ENCODE results near the gene C1QTNF1. TPM values are rescaled to one million over a fixed set of nuclear protein-coding genes. Genes with fewer than 3 reads are reported as not detected.

The C1QTNF1 gene
- polyA plus RNA-seq, 1 of the 3 experiments (the other 2 are of a cell fraction) = 14.3 TPM

- H3K4me2 ChIP-seq = no peak overlapping the region
- H3K27ac ChIP-seq (ENCODE audit: low read depth in 2 of 2, low read length in 1 of 2) = no peak overlapping the region
- H3K36me3 ChIP-seq (replicated peaks in 1 of 2; ENCODE audit: control insufficient read depth in 1 of 2, insufficient read depth in 2 of 2, low read length in 1 of 2) = no peaks in the 10 kb centered on the region
- DNase-seq = no peak
- no peaks in the 10 kb centered on the region for H3K4me1 ChIP-seq (ENCODE audit: control insufficient read depth in 1 of 2, insufficient read depth in 2 of 2, low read depth in 1 of 2, low read length in 1 of 2)
- WGBS (ENCODE audit: low lambda C conversion rate) = 75% methylated on average over 7 of the region's 7 CpGs
- ChIA-PET CTCF (interaction anchor here (1.0 to 25.7 kb wide), 8 partner anchors 16 to 331 kb away, joined by 3 to 529 read pairs (median 6); no protein-coding TSS in a partner anchor), POLR2A (no interaction called here)
- no peaks in the 10 kb centered on the region for H3K27me3 ChIP-seq (ENCODE audit: insufficient read depth)
- H2AFZ ChIP-seq (ENCODE audit: low read depth) = no peak overlapping the region
- H3F3A ChIP-seq (replicated peaks; ENCODE audit: insufficient read depth) = no peaks in the 10 kb centered on the region
- H3K9ac ChIP-seq = no peak overlapping the region
- no peaks in the 10 kb centered on the region for H3K79me2 ChIP-seq (ENCODE audit: insufficient read depth)
- H3K9me3 ChIP-seq = no peaks in the 10 kb centered on the region
- H3K9me2 ChIP-seq = no peaks in the 10 kb centered on the region
- H3K4me3 ChIP-seq (ENCODE audit: low read depth in 2 of 2, low read length in 1 of 2) = no peak overlapping the region
- no peak for TF ChIP-seq PBX3 (IDR thresholded peaks at IDR 0.05)
- TF ChIP-seq RAD21 (IDR thresholded peaks at IDR 0.05; ENCODE audit: low read length) = no peak
- TF ChIP-seq JUND (IDR thresholded peaks at IDR 0.05) = no peak
- TF ChIP-seq IRF3 (IDR thresholded peaks at IDR 0.05; ENCODE audit: low read depth, low read length) = no peak
- TF ChIP-seq EZH2phosphoT487 (IDR thresholded peaks at IDR 0.05; ENCODE audit: borderline replicate concordance, low read depth) = no peak
- no peak for TF ChIP-seq USF1 (IDR thresholded peaks at IDR 0.05; ENCODE audit: borderline replicate concordance, low read depth)
- TF ChIP-seq USF2 (IDR thresholded peaks at IDR 0.05; ENCODE audit: borderline replicate concordance, low read depth, low read length) = no peak
- no peak for TF ChIP-seq RXRA (IDR thresholded peaks at IDR 0.05; ENCODE audit: borderline replicate concordance, low read depth)
- no peaks in the 10 kb centered on the region for H4K20me1 ChIP-seq (ENCODE audit: insufficient read depth)
These were observed 38.7 kb downstream of the C1QTNF1 start for GRCh38 chr17:79062691-79063090.

GRCh38 chr17:79064026-79064425 is 40.1 kb downstream of the C1QTNF1 start:
- H3F3A ChIP-seq (replicated peaks; ENCODE audit: insufficient read depth) = no peaks in the 10 kb centered on the region
- POLR2A ChIA-PET = interaction anchor here (1.4 kb wide), 1 partner anchor 10 kb away, joined by 3 read pairs; the partner anchor contains the start of gene ENGASE
- DNase-seq = no peak
- CTCF ChIA-PET = interaction anchor here (0.7 to 25.7 kb wide), 13 partner anchors 9 to 735 kb away, joined by 3 to 529 read pairs (median 7); partner anchors contain the start of gene ENGASE
- no peak overlapping the region for H3K4me2 ChIP-seq
- TF ChIP-seq MXI1 (IDR thresholded peaks at IDR 0.05; ENCODE audit: low read depth, low read length) = no peak
- TF ChIP-seq RXRA (IDR thresholded peaks at IDR 0.05; ENCODE audit: borderline replicate concordance, low read depth) = no peak
- TF ChIP-seq NRF1 (IDR thresholded peaks at IDR 0.05; ENCODE audit: low read depth, low read length) = no peak
- no peak for TF ChIP-seq SMC3 (IDR thresholded peaks at IDR 0.05; ENCODE audit: low read depth, low read length)
- no peak for TF ChIP-seq USF2 (IDR thresholded peaks at IDR 0.05; ENCODE audit: borderline replicate concordance, low read depth, low read length)
- no peak for TF ChIP-seq TAF1 (IDR thresholded peaks at IDR 0.05; ENCODE audit: borderline replicate concordance, low read depth, low read length)
- H4K20me1 ChIP-seq (ENCODE audit: insufficient read depth) = no peaks in the 10 kb centered on the region
- H3K9me3 ChIP-seq = no peaks in the 10 kb centered on the region
- H3K4me3 ChIP-seq (ENCODE audit: low read depth in 2 of 2, low read length in 1 of 2) = no peak overlapping the region
- H3K4me1 ChIP-seq (ENCODE audit: control insufficient read depth in 1 of 2, insufficient read depth in 2 of 2, low read depth in 1 of 2, low read length in 1 of 2) = no peaks in the 10 kb centered on the region
- H2AFZ ChIP-seq (ENCODE audit: low read depth) = no peak overlapping the region
- H3K27ac ChIP-seq (ENCODE audit: low read depth in 2 of 2, low read length in 1 of 2) = no peak overlapping the region
- H3K9ac ChIP-seq = no peak overlapping the region
- H3K79me2 ChIP-seq (ENCODE audit: insufficient read depth) = no peaks in the 10 kb centered on the region
- no peaks in the 10 kb centered on the region for H3K36me3 ChIP-seq (replicated peaks in 1 of 2; ENCODE audit: control insufficient read depth in 1 of 2, insufficient read depth in 2 of 2, low read length in 1 of 2)
- WGBS (ENCODE audit: low lambda C conversion rate) = 54% methylated on average over 4 of the region's 4 CpGs
- no peaks in the 10 kb centered on the region for H3K27me3 ChIP-seq (ENCODE audit: insufficient read depth)
- no peaks in the 10 kb centered on the region for H3K9me2 ChIP-seq

Data from SK-N-SH (cell line).